ENCODE measurements around the gene SIGLEC11.
"Not testable (repeated sequence)": the region's sequence is repeated elsewhere in the genome, so short reads cannot be mapped to it uniquely, and the experiment has no call there.

SIGLEC11 gene

GRCh38 chr19:49960980-49961379 is at the start of gene SIGLEC11:
TSS of gene SIGLEC11 (minus strand) at chr19:49961172. CDS start at chr19:49961081, 91 bp downstream.
- not testable (repeated sequence) for H4K20me1 ChIP-seq (ENCODE audit: insufficient read depth, low read length); H3K9me3 ChIP-seq (ENCODE audit: insufficient read depth, low read length, severe bottlenecking); H2AFZ ChIP-seq (ENCODE audit: low read depth, low read length); H3K4me3 ChIP-seq (ENCODE audit: low read depth in 1 of 2, low read length in 2 of 2); H3K4me2 ChIP-seq (ENCODE audit: insufficient read depth, low read length); DNase-seq; H3K4me1 ChIP-seq (ENCODE audit: insufficient read depth, low read length); H3K9ac ChIP-seq (ENCODE audit: low read depth, low read length); H3K79me2 ChIP-seq (ENCODE audit: insufficient read depth, low read length); H3K27me3 ChIP-seq (ENCODE audit: insufficient read depth, low read length, poor library complexity); H3K36me3 ChIP-seq (ENCODE audit: insufficient read depth, low read length); ATAC-seq (ENCODE audit: insufficient read depth, low read depth); H3K27ac ChIP-seq (ENCODE audit: low read length)

GRCh38 chr19:50008532-50008931 is 47.6 kb upstream of the SIGLEC11 start:
- Histone ChIP-seq H3K27ac (ENCODE audit: low read length) (no peak overlapping the region), H3K4me2 (ENCODE audit: insufficient read depth, low read length) (no peak overlapping the region), H3K27me3 (ENCODE audit: insufficient read depth, low read length, poor library complexity) (no peaks in the 10 kb centered on the region), H3K9me3 (ENCODE audit: insufficient read depth, low read length, severe bottlenecking) (no peaks in the 10 kb centered on the region), H3K79me2 (ENCODE audit: insufficient read depth, low read length) (no peaks in the 10 kb centered on the region), H4K20me1 (ENCODE audit: insufficient read depth, low read length) (peaks cover 21% of the 10 kb centered on the region; the same call in 1 of the 2 replicates), H2AFZ (ENCODE audit: low read depth, low read length) (no peak overlapping the region), H3K9ac (ENCODE audit: low read depth, low read length) (no peak overlapping the region), H3K4me3 (ENCODE audit: low read depth in 1 of 2, low read length in 2 of 2) (no peak overlapping the region), H3K36me3 (ENCODE audit: insufficient read depth, low read length) (peaks cover 71% of the 10 kb centered on the region), H3K4me1 (ENCODE audit: insufficient read depth, low read length) (no peaks in the 10 kb centered on the region)
- ATAC-seq (ENCODE audit: insufficient read depth, low read depth) (no peak), DNase-seq (no peak)
- TF ChIP-seq EZH2 (IDR thresholded peaks at IDR 0.05; ENCODE audit: borderline replicate concordance, low read depth, low read length, severe bottlenecking), result no peak
- peak; percentile 32 for TF ChIP-seq CTCF (IDR thresholded peaks at IDR 0.05; ENCODE audit: borderline replicate concordance, extremely low read depth, low read length, poor library complexity, severe bottlenecking)

GRCh38 chr19:50007947-50008346 is 47.0 kb upstream of the SIGLEC11 start:
- Histone ChIP-seq H3K4me1 (ENCODE audit: insufficient read depth, low read length) (no peaks in the 10 kb centered on the region), H3K9me3 (ENCODE audit: insufficient read depth, low read length, severe bottlenecking) (no peaks in the 10 kb centered on the region), H3K4me3 (ENCODE audit: low read depth in 1 of 2, low read length in 2 of 2) (no peak overlapping the region), H3K9ac (ENCODE audit: low read depth, low read length) (no peak overlapping the region), H3K36me3 (ENCODE audit: insufficient read depth, low read length) (peaks cover 71% of the 10 kb centered on the region), H3K27me3 (ENCODE audit: insufficient read depth, low read length, poor library complexity) (no peaks in the 10 kb centered on the region), H3K4me2 (ENCODE audit: insufficient read depth, low read length) (no peak overlapping the region), H3K79me2 (ENCODE audit: insufficient read depth, low read length) (no peaks in the 10 kb centered on the region), H3K27ac (ENCODE audit: low read length) (no peak overlapping the region), H4K20me1 (ENCODE audit: insufficient read depth, low read length) (peaks cover 16% of the 10 kb centered on the region; the same call in 1 of the 2 replicates), H2AFZ (ENCODE audit: low read depth, low read length) (no peak overlapping the region)
- TF ChIP-seq EZH2 (IDR thresholded peaks at IDR 0.05; ENCODE audit: borderline replicate concordance, low read depth, low read length, severe bottlenecking) (no peak), CTCF (IDR thresholded peaks at IDR 0.05; ENCODE audit: borderline replicate concordance, extremely low read depth, low read length, poor library complexity, severe bottlenecking) (no peak)
- ATAC-seq (ENCODE audit: insufficient read depth, low read depth) (no peak), DNase-seq (no peak)

GRCh38 chr19:50007170-50007569 is 46.2 kb upstream of the SIGLEC11 start:
- peaks cover 75% of the 10 kb centered on the region for H3K36me3 ChIP-seq (ENCODE audit: insufficient read depth, low read length)
- no peak overlapping the region for H2AFZ ChIP-seq (ENCODE audit: low read depth, low read length)
- TF ChIP-seq CTCF (IDR thresholded peaks at IDR 0.05; ENCODE audit: borderline replicate concordance, extremely low read depth, low read length, poor library complexity, severe bottlenecking) (no peak), EZH2 (IDR thresholded peaks at IDR 0.05; ENCODE audit: borderline replicate concordance, low read depth, low read length, severe bottlenecking) (no peak)
- H4K20me1 ChIP-seq (ENCODE audit: insufficient read depth, low read length), result peaks cover 20% of the 10 kb centered on the region
- H3K4me2 ChIP-seq (ENCODE audit: insufficient read depth, low read length), result no peak overlapping the region
- DNase-seq (no peak), ATAC-seq (ENCODE audit: insufficient read depth, low read depth) (no peak)
- H3K27me3 ChIP-seq (ENCODE audit: insufficient read depth, low read length, poor library complexity), result no peaks in the 10 kb centered on the region
- H3K9me3 ChIP-seq (ENCODE audit: insufficient read depth, low read length, severe bottlenecking), result no peaks in the 10 kb centered on the region
- no peak overlapping the region for H3K9ac ChIP-seq (ENCODE audit: low read depth, low read length)
- no peak overlapping the region for H3K27ac ChIP-seq (ENCODE audit: low read length)
- H3K4me3 ChIP-seq (ENCODE audit: low read depth in 1 of 2, low read length in 2 of 2), result no peak overlapping the region
- H3K79me2 ChIP-seq (ENCODE audit: insufficient read depth, low read length), result no peaks in the 10 kb centered on the region
- no peaks in the 10 kb centered on the region for H3K4me1 ChIP-seq (ENCODE audit: insufficient read depth, low read length)

Measured in DND-41 (cell line).